ENCODE results near the gene LMNTD1. TPM values are rescaled to one million over a fixed set of nuclear protein-coding genes. Genes with fewer than 3 reads are reported as not detected.
"Not testable (repeated sequence)": the region's sequence is repeated elsewhere in the genome, so short reads cannot be mapped to it uniquely, and the experiment has no call there.

Gene LMNTD1
- total and polyA plus RNA-seq, 8 donors: 0.35 to 2.1 (median 1.7) TPM; not detected in 1

DNA sequence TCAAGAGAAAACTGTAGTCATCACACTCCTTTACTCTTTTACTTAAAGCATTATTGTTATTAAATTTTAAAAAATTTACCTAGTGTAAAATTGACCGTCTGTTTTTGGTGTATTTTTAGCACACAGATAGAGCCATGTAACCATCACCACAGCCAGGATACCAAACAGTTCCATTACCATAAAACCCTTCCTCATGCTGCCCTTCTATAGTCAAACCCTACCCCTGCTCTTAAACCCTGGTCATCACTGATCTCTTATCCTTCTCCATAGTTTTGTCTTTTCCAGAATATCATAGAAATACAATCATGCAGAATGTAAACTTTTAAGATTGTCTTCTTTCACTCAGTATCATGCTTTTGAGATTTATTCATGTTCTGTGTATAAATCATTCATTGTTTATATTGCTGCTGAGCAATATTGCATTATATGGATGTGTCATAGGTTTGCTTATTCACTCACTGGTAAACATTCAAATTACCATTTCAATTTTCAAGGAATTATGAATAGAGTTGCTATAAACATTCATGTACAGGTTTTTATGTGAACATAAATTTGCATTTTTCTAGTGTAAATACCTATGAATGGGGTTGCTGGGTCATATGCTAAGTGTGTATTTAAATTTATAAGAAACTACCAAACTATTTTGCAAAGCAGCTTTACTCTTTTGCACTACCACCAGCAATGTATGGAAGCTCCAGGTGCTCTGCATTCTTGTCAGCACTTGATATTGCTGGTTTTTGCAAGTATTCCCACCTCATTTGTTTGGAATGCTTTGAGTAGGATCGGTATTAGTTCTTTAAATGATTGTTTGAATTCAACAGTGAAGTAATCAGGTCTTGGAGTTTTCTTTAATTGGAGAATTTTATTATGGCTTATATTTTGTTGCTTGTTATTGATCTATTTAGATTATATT lies 125.5 kb downstream of the LMNTD1 start:
- Histone ChIP-seq H3K27ac (no peak overlapping the region), H3K9me3 (no peaks in the 10 kb centered on the region), H3K27me3 (no peaks in the 10 kb centered on the region), H3K36me3 (no peaks in the 10 kb centered on the region), H3K4me1 (no peaks in the 10 kb centered on the region), H3K4me3 (no peak overlapping the region)
- DNase-seq (no peak), ATAC-seq (no peak)
- TF ChIP-seq, protein P1, sequence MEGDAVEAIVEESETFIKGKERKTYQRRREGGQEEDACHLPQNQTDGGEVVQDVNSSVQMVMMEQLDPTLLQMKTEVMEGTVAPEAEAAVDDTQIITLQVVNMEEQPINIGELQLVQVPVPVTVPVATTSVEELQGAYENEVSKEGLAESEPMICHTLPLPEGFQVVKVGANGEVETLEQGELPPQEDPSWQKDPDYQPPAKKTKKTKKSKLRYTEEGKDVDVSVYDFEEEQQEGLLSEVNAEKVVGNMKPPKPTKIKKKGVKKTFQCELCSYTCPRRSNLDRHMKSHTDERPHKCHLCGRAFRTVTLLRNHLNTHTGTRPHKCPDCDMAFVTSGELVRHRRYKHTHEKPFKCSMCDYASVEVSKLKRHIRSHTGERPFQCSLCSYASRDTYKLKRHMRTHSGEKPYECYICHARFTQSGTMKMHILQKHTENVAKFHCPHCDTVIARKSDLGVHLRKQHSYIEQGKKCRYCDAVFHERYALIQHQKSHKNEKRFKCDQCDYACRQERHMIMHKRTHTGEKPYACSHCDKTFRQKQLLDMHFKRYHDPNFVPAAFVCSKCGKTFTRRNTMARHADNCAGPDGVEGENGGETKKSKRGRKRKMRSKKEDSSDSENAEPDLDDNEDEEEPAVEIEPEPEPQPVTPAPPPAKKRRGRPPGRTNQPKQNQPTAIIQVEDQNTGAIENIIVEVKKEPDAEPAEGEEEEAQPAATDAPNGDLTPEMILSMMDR (IDR thresholded peaks at IDR 0.05): no peak
- intact Hi-C loops (cut with DNase I): no loop called here

DNA sequence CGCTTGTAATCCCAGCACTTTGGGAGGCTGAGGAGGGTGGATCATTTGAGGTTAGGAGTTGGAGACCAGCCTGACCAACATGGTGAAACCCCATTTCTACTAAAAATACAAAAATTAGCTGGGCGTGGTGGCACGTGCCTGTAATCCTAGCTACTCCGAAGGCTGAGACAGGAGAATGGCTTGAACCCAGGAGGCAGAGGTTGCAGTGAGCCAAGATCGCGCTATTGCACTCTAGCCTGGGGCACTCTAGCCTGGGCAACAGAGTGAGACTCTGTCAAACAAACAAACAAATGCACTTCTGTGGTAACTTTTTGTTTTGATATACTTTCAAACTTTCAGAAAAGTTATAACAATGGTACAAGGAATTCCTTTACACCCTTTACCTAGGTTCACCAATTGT lies 126.3 kb downstream of the LMNTD1 start:
- intact Hi-C loops (cut with DNase I); DNase-seq; H3K36me3 ChIP-seq; H3K27me3 ChIP-seq; H3K4me3 ChIP-seq; H3K9me3 ChIP-seq; H3K27ac ChIP-seq; H3K4me1 ChIP-seq; ATAC-seq: not testable (repeated sequence)

Data from left lung (tissue), 10 donors.